ENCODE measurements around the gene PROKR2.

DNA sequence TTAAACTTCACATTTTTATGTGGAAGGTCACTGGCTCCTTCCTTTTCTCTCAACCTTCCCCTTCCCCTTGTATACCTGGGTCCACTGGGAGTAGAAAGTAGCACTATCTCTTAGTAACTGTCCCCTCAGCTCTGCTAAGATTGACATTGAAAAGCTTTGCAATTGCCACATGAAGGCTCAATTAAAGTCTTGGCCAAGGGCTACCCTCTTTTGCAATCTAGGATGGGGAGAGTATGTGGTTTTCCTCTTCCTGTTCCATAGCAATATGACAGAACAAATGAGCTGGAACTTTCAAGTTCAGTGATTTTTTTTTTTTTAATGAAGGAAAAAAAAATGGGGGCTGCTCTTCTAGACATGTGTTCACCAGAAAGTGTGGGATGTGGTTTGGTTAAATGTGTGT, 37.1 kb downstream of the PROKR2 start:
- no peak for TF ChIP-seq POLR2AphosphoS5 (IDR thresholded peaks at IDR 0.05)
- TF ChIP-seq, protein P1, sequence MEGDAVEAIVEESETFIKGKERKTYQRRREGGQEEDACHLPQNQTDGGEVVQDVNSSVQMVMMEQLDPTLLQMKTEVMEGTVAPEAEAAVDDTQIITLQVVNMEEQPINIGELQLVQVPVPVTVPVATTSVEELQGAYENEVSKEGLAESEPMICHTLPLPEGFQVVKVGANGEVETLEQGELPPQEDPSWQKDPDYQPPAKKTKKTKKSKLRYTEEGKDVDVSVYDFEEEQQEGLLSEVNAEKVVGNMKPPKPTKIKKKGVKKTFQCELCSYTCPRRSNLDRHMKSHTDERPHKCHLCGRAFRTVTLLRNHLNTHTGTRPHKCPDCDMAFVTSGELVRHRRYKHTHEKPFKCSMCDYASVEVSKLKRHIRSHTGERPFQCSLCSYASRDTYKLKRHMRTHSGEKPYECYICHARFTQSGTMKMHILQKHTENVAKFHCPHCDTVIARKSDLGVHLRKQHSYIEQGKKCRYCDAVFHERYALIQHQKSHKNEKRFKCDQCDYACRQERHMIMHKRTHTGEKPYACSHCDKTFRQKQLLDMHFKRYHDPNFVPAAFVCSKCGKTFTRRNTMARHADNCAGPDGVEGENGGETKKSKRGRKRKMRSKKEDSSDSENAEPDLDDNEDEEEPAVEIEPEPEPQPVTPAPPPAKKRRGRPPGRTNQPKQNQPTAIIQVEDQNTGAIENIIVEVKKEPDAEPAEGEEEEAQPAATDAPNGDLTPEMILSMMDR (IDR thresholded peaks at IDR 0.05) = no peak

Data from stomach (tissue), 4 donors.